GM12892 (cell line): ENCODE results near the gene IRAK4.

ENCODE experiments used
- POLR2A ChIP-seq: IDR thresholded peaks from 2 replicates; pipeline ENCODE4 v1.6.1; 2011; ENCODE audit warnings: low read depth, low read length, control low read depth
- POLR2AphosphoS5 ChIP-seq: IDR thresholded peaks from 2 replicates; pipeline ENCODE4 v1.6.1; 2011; ENCODE audit warnings: low read depth, low read length, control low read depth

- TF ChIP-seq POLR2AphosphoS5 (no peak), POLR2A (no peak)
Measured at GRCh38 chr12:43737646-43738045, 21.1 kb upstream of the IRAK4 start.
